T-cell (primary cell): Measurements from ENCODE around the gene SUSD3. TPM values are rescaled to one million over a fixed set of nuclear protein-coding genes. Genes with fewer than 3 reads are reported as not detected.

Experiments
- ATAC-seq, 4 experiments: fragments of 200-7000 bp in 3 of 4; fragments of 150-1000 bp in 1 of 4; cut with Tn5 transposase; replicated peaks in 1 of 4; 1 replicate in 3 of 4; 2 replicates in 1 of 4; pipeline ENCODE4 v1.10.0; 2021; ENCODE audit warnings: moderate library complexity in 3 of 4, mild to moderate bottlenecking in 2 of 4, moderate number of reproducible peaks in 1 of 4
- CTCF ChIA-PET, 2 donors: fragments of 300-600 bp; sonication (Branson Sonifier 250); formaldehyde crosslinking; loops; one replicate each; lab custom pipeline; 2022; ENCODE audit warnings: antibody characterized with exemption in 2 of 2; lab: Charles Lee
- POLR2A ChIA-PET, 2 donors: fragments of 300-600 bp; sonication (Branson Sonifier 250); formaldehyde crosslinking; loops; one replicate each; lab custom pipeline; 2022; ENCODE audit warnings: antibody characterized with exemption in 2 of 2; lab: Charles Lee
- DNase-seq, 35 experiments: peaks; one replicate each; pipeline versions ENCODE4 v3.0.0 to v3.0.0-alpha.2; 2013 to 2023
- H3K27ac ChIP-seq: one replicate; pipeline ENCODE4 v1.5.1; 2013; ENCODE audit warnings: low read length
- H3K27me3 ChIP-seq, 2 experiments: replicated peaks in 1 of 2; 1 replicate in 1 of 2; 2 replicates in 1 of 2; pipeline versions ENCODE4 v1.6.1 to v1.7.0; 2013; ENCODE audit warnings: low read length in 1 of 2, mixed read lengths in 1 of 2; ENCODE audit not compliant: control insufficient read depth in 2 of 2, insufficient read depth in 2 of 2; ENCODE audit errors: extremely low read depth in 1 of 2
- H3K36me3 ChIP-seq, 2 donors: 1 replicate in 1 of 2; 2 replicates in 1 of 2; pipeline versions ENCODE4 v1.6.1 to v1.7.0; 2013; ENCODE audit warnings: low read length in 1 of 2; ENCODE audit not compliant: control insufficient read depth in 2 of 2, insufficient read depth in 1 of 2; ENCODE audit errors: extremely low read depth in 1 of 2
- H3K4me1 ChIP-seq, 2 experiments: 1 replicate in 1 of 2; 2 replicates in 1 of 2; pipeline versions ENCODE4 v1.6.1 to v1.7.0; 2013; ENCODE audit warnings: low read length in 2 of 2, mixed read lengths in 1 of 2; ENCODE audit not compliant: insufficient read depth in 2 of 2, control insufficient read depth in 1 of 2; ENCODE audit errors: extremely low read depth in 1 of 2
- H3K4me3 ChIP-seq, 2 donors: 1 replicate in 1 of 2; 2 replicates in 1 of 2; pipeline versions ENCODE4 v1.5.1 to v1.7.0; 2013; ENCODE audit warnings: mild to moderate bottlenecking in 2 of 2, low read length in 1 of 2, moderate library complexity in 1 of 2; ENCODE audit not compliant: control insufficient read depth in 1 of 2; ENCODE audit errors: extremely low read depth in 1 of 2
- H3K9me3 ChIP-seq: 2 replicates; pipeline ENCODE4 v1.7.0; 2013
- H3K27ac Mint-ChIP-seq, 2 donors: one replicate each; pipeline ENCODE4 v1.8.0; 2020 to 2021; ENCODE audit warnings: mild to moderate bottlenecking in 2 of 2, mixed read lengths in 2 of 2
- H3K27me3 Mint-ChIP-seq, 2 donors: one replicate each; pipeline ENCODE4 v1.8.0; 2021 to 2022; ENCODE audit warnings: mixed read lengths in 2 of 2
- H3K36me3 Mint-ChIP-seq: one replicate; pipeline ENCODE4 v1.8.0; 2021; ENCODE audit warnings: mixed read lengths
- H3K4me1 Mint-ChIP-seq, 3 donors: one replicate each; pipeline ENCODE4 v1.8.0; 2020 to 2022; ENCODE audit warnings: mixed read lengths in 3 of 3, mild to moderate bottlenecking in 1 of 3
- H3K4me3 Mint-ChIP-seq, 3 donors: one replicate each; pipeline ENCODE4 v1.8.0; 2020 to 2022; ENCODE audit warnings: mild to moderate bottlenecking in 3 of 3, mixed read lengths in 3 of 3, moderate library complexity in 3 of 3
- H3K9me3 Mint-ChIP-seq, 3 donors: one replicate each; pipeline ENCODE4 v1.8.0; 2020 to 2022; ENCODE audit warnings: mixed read lengths in 3 of 3
- whole genome bisulfite sequencing: methylation state at CpG from one replicate; pipeline ENCODE4 v1.1.5; 2013; ENCODE audit warnings: missing lambda C conversion rate; ENCODE audit not compliant: insufficient coverage; 5-methylcytosine and 5-hydroxymethylcytosine counted together
- total RNA-seq, 35 experiments: library from RNA in 6 of 35; stranded (reverse) in 6 of 35; fragments of 120-200 nt in 1 of 35; gene quantifications; one replicate each; pipeline versions ENCODE4 v1.2.1 to v1.2.4 and lab custom pipeline; 2013 to 2026

The SUSD3 gene
- total RNA-seq, 5 donors from 2014 or later (not counting 1 experiment from before 2014, with no cell fraction given): 39.6 to 79.2 (median 71.2) TPM

DNA sequence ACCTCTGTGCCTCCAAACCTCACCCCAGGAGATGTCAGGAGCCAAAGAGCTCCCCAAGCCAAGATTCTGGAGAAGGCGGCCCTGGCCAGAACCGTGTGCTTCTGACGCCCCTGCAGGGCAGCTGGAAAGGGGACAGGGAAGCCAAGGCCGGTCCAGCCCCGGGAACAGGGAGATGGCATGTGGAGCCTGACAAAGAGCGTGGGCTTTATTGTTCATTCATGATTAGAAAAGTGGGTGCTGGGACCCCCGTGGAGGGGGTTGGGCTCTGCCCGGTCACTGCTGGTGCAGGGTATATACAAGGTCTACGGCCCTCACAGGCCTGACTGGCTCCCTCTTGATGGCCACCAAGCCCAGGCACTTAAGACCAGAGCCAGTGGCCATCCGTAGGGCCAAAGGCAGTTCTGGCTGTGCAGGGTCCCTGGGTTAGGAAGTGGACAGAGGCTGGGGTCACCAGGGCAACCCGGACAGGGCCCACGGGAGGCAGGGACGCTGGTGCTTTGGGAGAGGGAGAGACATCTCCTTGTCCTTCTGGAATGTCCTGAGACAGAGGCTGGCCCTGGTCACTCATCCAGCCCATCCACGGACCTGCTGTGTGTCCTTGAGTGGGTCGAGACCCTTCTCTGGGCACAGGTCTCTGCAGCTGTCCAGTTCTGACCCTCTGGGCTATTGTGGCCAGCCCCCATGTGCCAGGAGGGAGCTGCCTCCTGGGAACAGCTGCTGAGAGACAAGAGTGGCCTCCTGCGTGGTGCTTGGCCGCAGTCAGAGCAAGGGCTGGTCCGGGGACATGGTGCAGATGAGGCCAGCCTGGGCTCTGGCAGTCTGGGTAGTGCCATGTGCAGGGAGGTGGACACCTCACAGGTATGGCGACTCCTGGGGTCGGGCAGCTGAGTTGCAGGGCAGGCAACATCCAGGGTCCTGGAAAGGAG, 63.1 kb downstream of the SUSD3 start:
- ChIA-PET POLR2A (interaction anchor here in 1 of 2 donors (0.6 kb wide), 2 partner anchors 12 to 163 kb away, joined by 3 read pairs; partner anchors contain the start of gene NINJ1), CTCF (interaction anchor here in 1 of 2 donors (0.6 kb wide), 1 partner anchor 13 kb away, joined by 6 read pairs; no protein-coding TSS in a partner anchor)
- peaks cover 37 to 55% (median 45%) of the 10 kb centered on the region in 3 donors for H3K4me1 Mint-ChIP-seq
- H3K4me3 Mint-ChIP-seq: peak overlapping the region in 1 of 3 donors; percentile 9
- peak in 1 of 35 experiments; percentile 4 for DNase-seq
- peaks cover 16% of the 10 kb centered on the region for H3K36me3 Mint-ChIP-seq
- Histone ChIP-seq H3K9me3 (no peaks in the 10 kb centered on the region), H3K36me3 (peaks cover 12 to 18% of the 10 kb centered on the region in 2 donors), H3K27ac (no peak overlapping the region), H3K27me3 (no peaks in the 10 kb centered on the region), H3K4me3 (no peak overlapping the region), H3K4me1 (peaks cover 6 to 48% of the 10 kb centered on the region in 2 experiments)
- 92% methylated on average over 18 of the region's 20 CpGs for WGBS
- H3K9me3 Mint-ChIP-seq: no peaks in the 10 kb centered on the region
- no peak for ATAC-seq
- H3K27ac Mint-ChIP-seq: peak overlapping the region in 1 of 2 donors; percentile 61
- no peaks in the 10 kb centered on the region for H3K27me3 Mint-ChIP-seq

DNA sequence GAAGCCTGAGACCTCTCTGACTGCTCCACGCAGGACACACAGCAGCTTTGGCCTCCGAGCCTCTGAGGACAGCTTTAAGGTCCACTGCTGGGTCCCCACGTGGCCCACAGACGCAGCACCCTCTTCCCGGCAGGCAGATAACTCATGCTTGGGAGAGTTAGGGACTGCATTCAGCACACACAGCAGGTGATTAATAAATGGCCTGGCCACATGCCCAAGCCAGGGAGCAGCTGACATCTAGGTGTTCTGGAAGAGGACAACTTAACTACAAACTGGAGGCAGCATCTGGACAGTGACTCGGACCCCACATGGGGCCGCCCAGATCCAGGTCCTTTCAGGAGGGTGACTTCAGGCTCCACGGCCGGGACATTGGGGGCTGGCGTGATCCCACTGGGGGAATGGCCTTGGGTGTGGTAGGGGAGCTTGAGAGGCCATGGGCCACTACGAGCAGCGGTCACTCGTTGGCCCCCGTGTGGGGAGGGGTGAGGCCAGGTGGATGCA, 64.3 kb downstream of the SUSD3 start:
- no peak overlapping the region for H3K4me3 ChIP-seq
- peaks cover 12 to 18% of the 10 kb centered on the region in 2 donors for H3K36me3 ChIP-seq
- no peaks in the 10 kb centered on the region for H3K9me3 ChIP-seq
- H3K9me3 Mint-ChIP-seq: no peaks in the 10 kb centered on the region
- ChIA-PET CTCF (no interaction called here), POLR2A (interaction anchor here in 1 of 2 donors (0.6 kb wide), 1 partner anchor 150 kb away, joined by 12 read pairs; no protein-coding TSS in a partner anchor)
- DNase-seq: peak in 1 of 35 experiments; percentile 3
- peaks cover 10 to 60% of the 10 kb centered on the region in 2 experiments for H3K4me1 ChIP-seq
- H3K27me3 Mint-ChIP-seq: no peaks in the 10 kb centered on the region
- WGBS: 96% methylated on average over 9 of the region's 14 CpGs
- no peak for ATAC-seq
- H3K36me3 Mint-ChIP-seq: peaks cover 16% of the 10 kb centered on the region
- H3K27ac ChIP-seq: no peak overlapping the region
- H3K27ac Mint-ChIP-seq: peak overlapping the region in 1 of 2 donors; percentile 52
- H3K4me3 Mint-ChIP-seq: no peak overlapping the region
- peaks cover 49 to 67% (median 57%) of the 10 kb centered on the region in 3 donors for H3K4me1 Mint-ChIP-seq
- H3K27me3 ChIP-seq: no peaks in the 10 kb centered on the region

DNA sequence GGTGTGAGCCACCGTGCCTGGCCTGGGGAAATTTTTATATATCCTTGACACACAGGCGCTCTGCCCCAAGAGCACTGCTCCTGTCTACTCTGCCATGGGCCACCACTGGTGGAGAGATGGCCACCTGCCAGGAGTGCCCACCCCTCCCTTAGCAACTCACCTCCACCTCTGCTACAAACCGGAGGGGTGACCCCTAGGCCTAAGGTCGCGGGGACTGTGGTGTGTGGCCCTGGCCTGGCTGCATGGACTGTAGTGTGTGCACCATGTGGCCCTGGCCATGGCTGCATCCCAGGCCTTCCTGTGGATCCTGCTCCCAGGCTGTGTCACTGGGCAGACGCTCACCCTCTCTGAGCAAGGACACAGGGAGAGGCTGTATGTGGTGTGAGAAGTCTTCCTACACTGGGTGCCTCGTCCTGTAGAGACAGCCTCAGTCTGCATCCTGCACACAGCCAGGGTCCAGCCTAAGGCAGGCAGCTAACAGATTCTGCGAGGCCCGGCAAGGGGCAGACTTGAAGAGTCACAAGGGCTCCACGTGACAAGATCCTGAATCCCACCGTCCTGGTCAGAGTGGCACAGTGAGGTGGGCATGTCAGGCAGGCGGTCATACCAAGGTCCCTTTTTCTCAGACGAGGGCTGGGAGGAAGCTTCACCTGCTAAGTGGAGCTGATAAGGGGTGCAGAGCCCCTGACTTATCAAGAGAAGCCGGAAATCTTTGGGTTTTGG, 65.2 kb downstream of the SUSD3 start:
- Mint-ChIP-seq H3K36me3 (peaks cover 16% of the 10 kb centered on the region), H3K4me3 (peak overlapping the region in 1 of 3 donors; percentile 40), H3K27me3 (no peaks in the 10 kb centered on the region), H3K9me3 (no peaks in the 10 kb centered on the region), H3K4me1 (peaks cover 58 to 70% (median 63%) of the 10 kb centered on the region in 3 donors), H3K27ac (peak overlapping the region; percentile 46 to 77)
- Histone ChIP-seq H3K9me3 (no peaks in the 10 kb centered on the region), H3K27ac (peak overlapping the region; percentile 9), H3K27me3 (no peaks in the 10 kb centered on the region), H3K36me3 (peaks cover 12 to 18% of the 10 kb centered on the region in 2 donors), H3K4me1 (peaks cover 10 to 69% of the 10 kb centered on the region in 2 experiments), H3K4me3 (no peak overlapping the region)
- no peak for DNase-seq
- 82% methylated on average over 7 of the region's 14 CpGs for WGBS
- ChIA-PET POLR2A (interaction anchor here in 1 of 2 donors (0.6 kb wide), 1 partner anchor 151 kb away, joined by 12 read pairs; no protein-coding TSS in a partner anchor), CTCF (interaction anchor here in 1 of 2 donors (0.7 kb wide), 1 partner anchor 433 kb away, joined by 3 read pairs; no protein-coding TSS in a partner anchor)
- ATAC-seq: no peak

DNA sequence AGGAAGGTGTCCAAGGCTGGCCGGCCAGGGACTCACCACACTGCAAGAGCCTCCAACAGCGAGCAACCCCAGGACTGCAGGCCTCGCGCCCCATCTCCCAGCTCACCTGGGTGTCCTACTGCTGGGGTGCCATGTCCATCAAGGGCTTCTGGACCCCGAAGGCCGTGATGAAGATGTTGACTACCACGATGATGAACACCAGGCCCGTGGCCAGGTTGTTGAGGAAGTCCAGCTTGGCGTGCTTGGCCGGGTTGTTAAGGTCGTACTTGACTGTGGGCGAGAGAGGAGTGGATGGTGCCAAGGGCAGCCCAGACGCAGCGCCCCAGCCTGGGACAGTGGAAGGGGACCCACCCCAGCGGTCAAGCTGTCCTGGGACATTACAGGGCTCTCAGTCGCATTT, 66.3 kb downstream of the SUSD3 start:
- DNase-seq: no peak
- peaks cover 10 to 70% of the 10 kb centered on the region in 2 experiments for H3K4me1 ChIP-seq

DNA sequence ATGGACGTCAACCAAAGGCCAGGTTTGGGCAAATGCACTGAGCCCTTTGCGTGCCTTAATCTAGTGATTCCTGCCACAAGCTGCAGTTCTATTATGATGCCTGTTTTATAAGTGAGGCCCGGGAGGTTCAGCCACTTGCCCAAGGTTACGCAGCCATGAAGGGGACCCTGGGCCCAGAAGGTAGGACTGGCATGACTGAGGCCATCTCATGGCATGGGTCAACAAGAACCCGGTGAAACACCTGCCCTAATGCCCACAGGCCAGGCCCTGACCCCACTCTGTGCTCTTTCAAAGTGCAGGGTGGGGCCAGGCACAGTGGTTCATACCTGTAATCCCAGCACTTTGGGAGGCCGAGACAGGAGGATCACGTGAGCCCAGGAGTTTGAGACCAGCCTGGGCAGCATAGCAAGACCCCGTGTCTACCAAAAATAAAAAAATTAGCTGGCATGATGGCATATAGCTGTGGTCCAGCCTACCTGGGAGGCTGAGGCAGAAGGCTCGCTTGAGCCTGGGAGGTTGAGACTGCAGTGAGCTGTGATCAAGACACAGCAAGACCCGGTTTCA, 66.9 kb downstream of the SUSD3 start:
- Histone ChIP-seq H3K27me3 (no peaks in the 10 kb centered on the region), H3K27ac (peak overlapping the region; percentile 67), H3K36me3 (peaks cover 18 to 19% of the 10 kb centered on the region in 2 donors), H3K4me3 (no peak overlapping the region), H3K9me3 (no peaks in the 10 kb centered on the region), H3K4me1 (peaks cover 10 to 70% of the 10 kb centered on the region in 2 experiments)
- Mint-ChIP-seq H3K27ac (peak overlapping the region; percentile 95 to 96), H3K27me3 (no peaks in the 10 kb centered on the region), H3K4me3 (peak overlapping the region in 2 of 3 donors; percentile 70 to 74), H3K4me1 (peaks cover 51 to 64% (median 58%) of the 10 kb centered on the region in 3 donors), H3K9me3 (no peaks in the 10 kb centered on the region), H3K36me3 (peaks cover 14% of the 10 kb centered on the region)
- ChIA-PET POLR2A (interaction anchor here in 1 of 2 donors (0.6 kb wide), 1 partner anchor 98 kb away, joined by 3 read pairs; no protein-coding TSS in a partner anchor), CTCF (interaction anchor here in 1 of 2 donors (0.6 kb wide), 1 partner anchor 17 kb away, joined by 3 read pairs; no protein-coding TSS in a partner anchor)
- DNase-seq (no peak), ATAC-seq (no peak)
- WGBS: 98% methylated on average over 8 of the region's 10 CpGs

More for the DNA sequence above, 66.3 kb downstream of the SUSD3 start:
- ChIA-PET CTCF (no interaction called here), POLR2A (no interaction called here)
- Histone ChIP-seq H3K4me3 (no peak overlapping the region), H3K36me3 (peaks cover 18 to 19% of the 10 kb centered on the region in 2 donors), H3K27ac (no peak overlapping the region), H3K27me3 (no peaks in the 10 kb centered on the region), H3K9me3 (no peaks in the 10 kb centered on the region)
- WGBS: 95% methylated on average over 15 of the region's 16 CpGs
- Mint-ChIP-seq H3K27me3 (no peaks in the 10 kb centered on the region), H3K36me3 (peaks cover 16% of the 10 kb centered on the region), H3K4me3 (peak overlapping the region in 2 of 3 donors; percentile 13 to 40), H3K9me3 (no peaks in the 10 kb centered on the region), H3K27ac (peak overlapping the region; percentile 58 to 66), H3K4me1 (peaks cover 56 to 67% (median 61%) of the 10 kb centered on the region in 3 donors)
- ATAC-seq: no peak
